K562 (cell line): ENCODE data around the gene SAP30BP. TPM values are rescaled to one million over a fixed set of nuclear protein-coding genes. Genes with fewer than 3 reads are reported as not detected.

Source experiments
- ATAC-seq: fragments of 200-7000 bp; cut with Tn5 transposase; 3 replicates; pipeline ENCODE4 v1.9.1; 2020; ENCODE audit warnings: moderate library complexity
- BruUV-seq: library from RNA; stranded (reverse); fragments of 400-500 nt; replicated peaks from 2 replicates; lab custom pipeline; 2021; lab: Mats Ljungman, UMichigan
- CTCF ChIA-PET: fragments of 300-600 bp; formaldehyde crosslinking; extraction: SDS; loops from one replicate; lab custom pipeline; 2021; ENCODE audit warnings: low intra/inter-chr PET ratio; lab: Yijun Ruan, JAX
- POLR2A ChIA-PET: fragments of 300-600, 350-650 bp; sonication (Branson Sonifier 250); formaldehyde crosslinking; extraction: SDS; loops from one replicate; lab custom pipeline; 2021; ENCODE audit warnings: antibody characterized with exemption, inconsistent platforms; lab: Yijun Ruan, JAX
- DNase-seq, 4 experiments: peaks; one replicate each; pipeline versions ENCODE4 v3.0.0 to v3.0.0-alpha.2; 2011 to 2018; ENCODE audit warnings: low spot score in 3 of 4, mixed read lengths in 3 of 4; ENCODE audit errors: extremely low read depth in 1 of 4
- FAIRE-seq: peaks from 2 replicates; lab custom pipeline; 2011; peaks lifted over from hg19 to GRCh38; lab: Jason Lieb, UNC
- H2AFZ ChIP-seq: 2 replicates; pipeline ENCODE4 v1.6.0; 2011; ENCODE audit warnings: low read depth, low read length, control low read depth, inconsistent platforms
- H3K27ac ChIP-seq: fragments of 200-600 bp; 3 replicates; pipeline ENCODE4 v1.8.0; 2011; ENCODE audit warnings: low read depth, mild to moderate bottlenecking, control low read depth, inconsistent platforms, low read length, moderate library complexity, mixed read lengths; ENCODE audit errors: extremely low read depth
- H3K27me3 ChIP-seq, 2 experiments: fragments of 300-600 bp in 1 of 2; 2 replicates in 1 of 2; 3 replicates in 1 of 2; pipeline versions ENCODE4 v1.6.0 to v1.8.0; 2011; ENCODE audit warnings: inconsistent platforms in 2 of 2, low read length in 2 of 2, mild to moderate bottlenecking in 1 of 2, mixed read lengths in 1 of 2, moderate library complexity in 1 of 2; ENCODE audit not compliant: control insufficient read depth in 2 of 2, insufficient read depth in 2 of 2
- H3K36me3 ChIP-seq: fragments of 300-600 bp; 3 replicates; pipeline ENCODE4 v1.8.0; 2011; ENCODE audit warnings: mild to moderate bottlenecking, low read length, inconsistent platforms; ENCODE audit not compliant: control insufficient read depth, insufficient read depth
- H3K4me1 ChIP-seq, 2 experiments: fragments of 200-600 bp in 1 of 2; replicated peaks in 1 of 2; 2 replicates in 1 of 2; 3 replicates in 1 of 2; pipeline versions ENCODE4 v1.5.1 to v1.8.0; 2011; ENCODE audit warnings: inconsistent platforms in 2 of 2, low read length in 2 of 2, mild to moderate bottlenecking in 1 of 2, mixed read lengths in 1 of 2, moderate library complexity in 1 of 2; ENCODE audit not compliant: control insufficient read depth in 2 of 2, insufficient read depth in 2 of 2
- H3K4me2 ChIP-seq: 2 replicates; pipeline ENCODE4 v1.6.1; 2011; ENCODE audit warnings: low read length, control low read depth, inconsistent platforms, mixed read lengths; ENCODE audit not compliant: insufficient read depth
- H3K4me3 ChIP-seq: fragments of 200-600 bp; sonication (generic), shearing (Covaris generic); 2 replicates; pipeline ENCODE4 v1.5.1; 2016; ENCODE audit warnings: control low read depth, inconsistent platforms
- H3K79me2 ChIP-seq: fragments of 200-600 bp; 3 replicates; pipeline ENCODE4 v1.8.0; 2011; ENCODE audit warnings: low read length, inconsistent platforms; ENCODE audit not compliant: control insufficient read depth, insufficient read depth
- H3K9ac ChIP-seq, 2 experiments: 2 replicates each; pipeline versions ENCODE4 v1.6.0 to v1.6.1; 2011; ENCODE audit warnings: low read depth in 2 of 2, low read length in 2 of 2, control low read depth in 1 of 2, inconsistent platforms in 1 of 2, mild to moderate bottlenecking in 1 of 2, mixed read lengths in 1 of 2; ENCODE audit not compliant: insufficient read depth in 1 of 2
- H3K9me1 ChIP-seq: one replicate; pipeline ENCODE4 v1.6.0; 2011; ENCODE audit warnings: inconsistent platforms, mild to moderate bottlenecking, low read length, moderate library complexity; ENCODE audit not compliant: control insufficient read depth, insufficient read depth
- H3K9me3 ChIP-seq: replicated peaks from 2 replicates; pipeline ENCODE4 v1.5.1; 2011; ENCODE audit warnings: low read depth, low read length, inconsistent platforms; ENCODE audit not compliant: control insufficient read depth, insufficient read depth
- H4K20me1 ChIP-seq: replicated peaks from 2 replicates; pipeline ENCODE4 v1.6.1; 2011; ENCODE audit warnings: low read length, inconsistent platforms, mixed read lengths; ENCODE audit not compliant: control insufficient read depth, insufficient read depth
- ATF2 ChIP-seq: sonication (generic); formaldehyde crosslinking; IDR thresholded peaks from 2 replicates; pipeline ENCODE4 v1.8.1; 2022; ENCODE audit warnings: missing genetic modification reagents
- CHD2 ChIP-seq: IDR thresholded peaks from 2 replicates; pipeline ENCODE4 v1.6.1; 2011; ENCODE audit warnings: low read depth, low read length
- DNMT1 ChIP-seq: fragments of 450-650 bp; IDR thresholded peaks from 2 replicates; pipeline ENCODE4 v1.6.1; 2016; ENCODE audit warnings: antibody characterized with exemption, mild to moderate bottlenecking
- E2F6 ChIP-seq, 2 experiments: IDR thresholded peaks; 2 replicates each; pipeline ENCODE4 v1.6.1; 2011; ENCODE audit warnings: borderline replicate concordance in 1 of 2, control low read depth in 1 of 2, low read depth in 1 of 2, low read length in 1 of 2, mild to moderate bottlenecking in 1 of 2, mixed read lengths in 1 of 2, moderate library complexity in 1 of 2; ENCODE audit not compliant: insufficient read depth in 1 of 2, insufficient read length in 1 of 2, poor library complexity in 1 of 2, severe bottlenecking in 1 of 2; ENCODE audit errors: extremely low read depth in 1 of 2
- EHMT2 ChIP-seq: fragments of 450-650 bp; IDR thresholded peaks from 2 replicates; pipeline ENCODE4 v1.6.1; 2018; ENCODE audit warnings: antibody characterized with exemption
- ESRRB ChIP-seq: fragments of 250-450 bp; sonication (Bioruptor Pico); IDR thresholded peaks from 2 replicates; pipeline ENCODE4 v1.5.0; 2020; ENCODE audit warnings: mild to moderate bottlenecking, moderate library complexity, borderline replicate concordance
- ETS2 ChIP-seq: IDR thresholded peaks from 2 replicates; pipeline ENCODE4 v1.6.1; 2016; ENCODE audit warnings: borderline replicate concordance, missing genetic modification characterization, mild to moderate bottlenecking, moderate library complexity, missing compliant biosample characterization; ENCODE audit not compliant: poor library complexity, severe bottlenecking
- GTF3C2 ChIP-seq: IDR thresholded peaks from 3 replicates; pipeline ENCODE4 v1.6.1; 2011; ENCODE audit warnings: borderline replicate concordance, mild to moderate bottlenecking, moderate library complexity; ENCODE audit not compliant: insufficient read length; ENCODE audit errors: extremely low read depth
- HLTF ChIP-seq: fragments of 450-650 bp; IDR thresholded peaks from 2 replicates; pipeline ENCODE4 v1.6.1; 2016
- KLF16 ChIP-seq: IDR thresholded peaks from 2 replicates; pipeline ENCODE4 v1.6.1; 2016; ENCODE audit warnings: antibody characterized with exemption
- MED1 ChIP-seq: sonication (generic); formaldehyde crosslinking; IDR thresholded peaks from 2 replicates; pipeline ENCODE4 v1.8.1; 2023; ENCODE audit warnings: missing genetic modification reagents, borderline replicate concordance
- MTF1 ChIP-seq: fragments of 250-450 bp; sonication (Bioruptor Pico); IDR thresholded peaks from 2 replicates; pipeline ENCODE4 v1.9.0; 2021; ENCODE audit warnings: moderate library complexity, mild to moderate bottlenecking, inconsistent platforms, borderline replicate concordance
- TEAD1 ChIP-seq, 2 experiments: fragments of 450-650 bp in 1 of 2; sonication (generic) in 1 of 2; formaldehyde crosslinking; IDR thresholded peaks; 2 replicates each; pipeline versions ENCODE4 v1.4.0 to v1.8.0; 2020 to 2022; ENCODE audit warnings: mild to moderate bottlenecking in 2 of 2, missing genetic modification reagents in 1 of 2
- U2AF1 ChIP-seq: fragments of 200-400 bp; formaldehyde crosslinking; optimal IDR thresholded peaks from 2 replicates; pipeline ENCODE3; 2017; ENCODE audit warnings: mild to moderate bottlenecking, low read depth, low read length, moderate library complexity
- WGBS: fragments of 100-300 bp; shearing (Covaris generic); methylation state at CpG from one replicate; pipeline ENCODE4 v1.1.6; 2016; ENCODE audit warnings: low coverage, mixed read lengths; ENCODE audit not compliant: insufficient coverage; ENCODE audit errors: missing lambda C conversion rate; 5-methylcytosine and 5-hydroxymethylcytosine counted together
- in situ Hi-C: fragments of 300-500 bp; cut with MboI; formaldehyde crosslinking; loops from 4 replicates; pipeline ENCODE4 v1.15.0; 2018; ENCODE audit warnings: inconsistent platforms, mixed read lengths
- intact Hi-C: fragments of 100-400 bp; cut with micrococcal nuclease; formaldehyde crosslinking; loops from 2 replicates; pipeline ENCODE4 v1.14.2; 2022
- polyA plus RNA-seq, 8 experiments: library from polyadenylated mRNA; depleted of rRNA in 4 of 8; stranded (reverse) in 5 of 8; unstranded in 3 of 8; fragments of >200 nt; fragmentation: Nextera tagmentation in 2 of 8; fragmentation: Illumina TruSeq in 1 of 8; extraction: Ambion mirVana in 2 of 8; extraction: Trizol in 1 of 8; gene quantifications; 2 replicates each; pipeline versions ENCODE4 v1.2.1 to v1.2.3, GENCODE V29; 2011 to 2014; ENCODE audit warnings: inconsistent platforms in 1 of 8, missing spikeins in 1 of 8
- total RNA-seq, 7 experiments: library from RNA; depleted of rRNA in 6 of 7; stranded (reverse); fragments of >200 nt in 6 of 7; fragmentation: Illumina TruSeq in 2 of 7; extraction: Trizol in 2 of 7; gene quantifications; 2 replicates each; pipeline versions ENCODE4 v1.2.1 to v1.2.3, GENCODE V29; 2011 to 2021; ENCODE audit warnings: low replicate concordance in 1 of 7

SAP30BP gene
- total and polyA plus RNA-seq, 9 of the 15 experiments (the other 6 are each of a cell fraction or from before 2014, with no cell fraction given), result 45.3 to 154 (median 71.7) TPM

- TF ChIP-seq U2AF1 (no peak), MTF1 (CRISPR knock-in tag) (no peak), DNMT1 (no peak)
- TF ChIP-seq, all 486 proteins: peak for 0
Observed at GRCh38 chr17:75719732-75720131, 52.6 kb downstream of the SAP30BP start (continued).

GRCh38 chr17:75720656-75721462 lies 53.7 kb downstream of the SAP30BP start, which contains the start of gene ITGB4:
TSS of gene ITGB4 (plus strand) at chr17:75721459. CDS start at chr17:75724704, 3,245 bp downstream.
- peak within 1 kb of the TSS; percentile 35 for H3K4me2 ChIP-seq
- in situ Hi-C loops, result no loop called here
- DNase-seq (peak; percentile 40 to 95 (median 80)), ATAC-seq (peak; percentile 77), FAIRE-seq (no peak)
- ChIA-PET CTCF (no interaction called here), POLR2A (interaction anchor here (0.6 to 2.0 kb wide), 5 partner anchors 9 to 442 kb away, joined by 3 to 12 read pairs (median 3); no protein-coding TSS in a partner anchor)
- H3K27ac ChIP-seq, result no peak within 1 kb of the TSS
- no TSS peak for BruUV-seq
- H3K79me2 ChIP-seq, result no peaks in the 10 kb centered on the region
- peak within 1 kb of the TSS in 1 of 2 experiments; percentile 80; a peak in 2 of 4 replicates for H3K9ac ChIP-seq
- peaks cover 0 to 32% of the 10 kb centered on the region in 2 experiments; a peak in 3 of 5 replicates for H3K4me1 ChIP-seq
- peaks cover 18 to 58% of the 10 kb centered on the region in 2 experiments for H3K27me3 ChIP-seq
- no peaks in the 10 kb centered on the region for H3K9me3 ChIP-seq
- H3K4me3 ChIP-seq, result peak within 1 kb of the TSS; percentile 31
- H4K20me1 ChIP-seq, result no peaks in the 10 kb centered on the region; the same call in 1 of the 2 replicates
- peak within 1 kb of the TSS; percentile 49; the same call in 1 of the 2 replicates for H2AFZ ChIP-seq
- 8% methylated on average over 16 of the region's 70 CpGs for WGBS
- no peaks in the 10 kb centered on the region for H3K36me3 ChIP-seq
- H3K9me1 ChIP-seq, result no peaks in the 10 kb centered on the region
- intact Hi-C loops, result no loop called here
- TF ChIP-seq ATF2 (CRISPR knock-in tag), result no peak
- TF ChIP-seq E2F6 (IDR thresholded peaks at IDR 0.05; ENCODE audit: borderline replicate concordance in 1 of 2, extremely low read depth in 1 of 2, insufficient read depth in 1 of 2, insufficient read length in 1 of 2, low read depth in 1 of 2, low read length in 1 of 2, poor library complexity in 1 of 2, severe bottlenecking in 1 of 2), result peak in 1 of 2 experiments; percentile 51
- TF ChIP-seq GTF3C2, result no peak
- TF ChIP-seq TEAD1 (CRISPR knock-in tag; IDR thresholded peaks at IDR 0.05), result no peak
- no peak for TF ChIP-seq ESRRB
- no peak for TF ChIP-seq CHD2
- no peak for TF ChIP-seq HLTF
- TF ChIP-seq ETS2 (tag), result no peak
- TF ChIP-seq MED1 (CRISPR knock-in tag), result no peak
- TF ChIP-seq KLF16, result no peak
- TF ChIP-seq EHMT2, result no peak
